NCI-H1092 treated with DMSO at 0.1 percent for 48 hours (cell line): ENCODE results near the gene LALBA.
"Not testable (repeated sequence)": the region's sequence is repeated elsewhere in the genome, so short reads cannot be mapped to it uniquely, and the experiment has no call there.

Experiments
- DNase-seq: peaks from one replicate; lab custom pipeline; 2025; lab: John Stamatoyannopoulos, UW

LALBA gene

DNA sequence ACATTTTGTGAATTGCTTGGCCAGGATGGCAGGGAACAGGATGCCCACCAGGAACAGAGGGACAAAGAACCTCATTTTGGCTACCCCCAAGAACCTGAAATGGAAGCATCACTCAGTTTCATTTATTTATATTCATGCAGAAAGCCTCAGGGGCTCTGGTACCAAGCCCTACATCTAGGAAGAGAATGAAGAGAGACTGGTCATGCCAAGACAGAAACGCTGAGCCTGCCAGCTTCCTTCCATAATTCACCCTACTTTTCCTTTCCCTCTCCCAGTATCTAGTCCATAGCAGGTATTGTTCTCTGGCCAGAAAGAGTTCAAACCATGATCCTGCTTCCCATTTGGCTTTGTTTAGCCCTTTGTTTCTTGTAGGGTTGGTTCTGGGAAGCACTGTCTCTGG is at the start of gene LALBA:
Gene LALBA (minus strand): TSS at position 101 of the 400 bp plus-strand sequence. CDS start 26 bp downstream, at position 75.
- DNase-seq, result no peak

DNA sequence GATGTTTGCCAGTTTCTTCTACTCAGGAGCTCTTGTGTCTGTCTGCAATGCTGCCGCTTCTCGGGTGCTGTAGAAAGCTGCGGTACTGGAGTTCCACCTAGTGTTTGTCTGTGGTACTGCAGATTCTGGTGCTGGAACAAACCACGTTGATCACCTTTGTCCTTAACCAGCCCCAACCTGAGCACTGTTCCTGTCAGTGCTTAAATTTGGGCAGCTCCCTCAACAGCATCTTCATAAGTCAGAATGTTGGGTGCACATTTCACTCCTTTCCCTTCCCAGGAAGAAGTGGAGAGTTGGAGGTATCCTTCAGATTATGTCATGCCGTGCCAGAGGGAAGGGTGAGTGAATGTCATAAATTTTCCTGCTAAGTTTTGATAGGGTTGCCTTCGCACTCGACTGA is 48.7 kb upstream of the LALBA start:
- peak; percentile 59 for DNase-seq

DNA sequence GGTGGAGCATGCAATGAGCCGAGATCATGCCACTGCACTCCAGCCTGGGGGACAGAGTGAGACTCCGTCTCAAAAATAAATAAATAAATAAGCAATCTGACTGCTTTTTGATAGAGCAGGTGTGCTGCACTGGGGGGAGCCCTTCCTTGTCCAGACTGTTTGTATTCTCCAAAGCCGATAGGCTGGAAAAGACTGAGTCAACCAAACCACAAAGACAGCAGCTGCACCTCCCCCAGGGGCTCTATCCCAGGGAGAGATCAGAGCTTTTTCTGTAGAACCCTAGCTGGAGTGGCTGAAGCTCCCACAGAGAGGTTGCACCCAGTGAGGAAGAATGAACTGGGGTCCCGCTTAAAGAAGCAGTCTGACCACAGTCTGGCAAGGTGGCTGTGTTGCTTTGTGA is 45.8 kb upstream of the LALBA start:
- DNase-seq, result no peak

DNA sequence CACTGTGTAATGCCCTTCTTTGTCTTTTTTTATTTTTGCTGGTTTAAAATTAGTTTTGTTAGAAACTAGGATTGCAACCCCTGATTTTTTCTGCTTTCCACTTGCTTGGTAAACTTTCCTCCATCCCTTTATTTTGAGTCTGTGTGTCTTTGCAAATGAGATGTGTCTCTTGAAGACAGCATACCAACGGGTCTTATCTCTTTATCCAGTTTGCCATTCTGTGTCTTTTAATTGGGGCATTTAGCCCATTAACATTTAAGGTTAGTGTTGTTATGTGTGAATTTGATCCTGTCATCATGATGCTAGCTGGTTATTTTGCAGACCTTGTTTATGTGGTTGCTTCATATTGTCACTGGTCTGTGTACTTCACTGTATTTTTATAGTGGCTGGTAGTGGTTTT is 43.5 kb upstream of the LALBA start:
- DNase-seq, result no peak

DNA sequence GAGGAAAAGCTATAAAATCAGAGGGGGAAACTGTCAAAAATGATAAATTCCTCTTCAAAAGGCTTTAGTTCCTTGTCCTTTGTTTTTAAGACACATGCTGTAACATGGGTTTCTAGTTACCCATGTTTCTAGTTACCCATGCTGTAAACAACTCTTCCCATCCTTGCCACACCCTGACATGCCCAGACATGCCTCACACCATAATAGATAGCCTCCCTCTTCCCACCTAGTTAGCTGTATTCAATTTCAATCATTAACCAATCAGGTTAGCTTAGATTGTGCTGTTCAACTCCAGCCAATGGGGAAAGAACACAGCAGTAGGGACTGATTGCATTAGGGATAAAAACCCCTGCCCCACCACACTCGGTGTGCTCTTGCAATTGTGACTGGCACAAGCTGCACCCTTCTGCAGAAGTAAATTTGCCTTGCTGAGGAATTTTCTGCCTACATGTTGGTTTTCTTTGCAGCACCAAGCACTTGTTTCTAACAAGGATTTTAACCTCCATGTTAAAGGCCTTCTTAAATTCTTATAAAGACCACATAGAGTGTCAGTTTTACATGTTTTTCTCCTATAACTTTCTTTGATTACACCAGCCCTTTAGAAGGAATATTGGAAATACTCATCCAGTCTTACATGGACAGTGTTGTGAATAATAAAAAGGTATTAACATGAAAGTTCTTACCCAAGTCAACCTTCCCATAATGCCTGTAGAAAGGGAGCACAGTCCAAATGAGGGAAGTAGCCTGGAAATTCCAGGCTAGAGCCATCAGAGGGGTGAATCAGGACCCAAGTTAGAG is 32.5 kb upstream of the LALBA start:
- no peak for DNase-seq

DNA sequence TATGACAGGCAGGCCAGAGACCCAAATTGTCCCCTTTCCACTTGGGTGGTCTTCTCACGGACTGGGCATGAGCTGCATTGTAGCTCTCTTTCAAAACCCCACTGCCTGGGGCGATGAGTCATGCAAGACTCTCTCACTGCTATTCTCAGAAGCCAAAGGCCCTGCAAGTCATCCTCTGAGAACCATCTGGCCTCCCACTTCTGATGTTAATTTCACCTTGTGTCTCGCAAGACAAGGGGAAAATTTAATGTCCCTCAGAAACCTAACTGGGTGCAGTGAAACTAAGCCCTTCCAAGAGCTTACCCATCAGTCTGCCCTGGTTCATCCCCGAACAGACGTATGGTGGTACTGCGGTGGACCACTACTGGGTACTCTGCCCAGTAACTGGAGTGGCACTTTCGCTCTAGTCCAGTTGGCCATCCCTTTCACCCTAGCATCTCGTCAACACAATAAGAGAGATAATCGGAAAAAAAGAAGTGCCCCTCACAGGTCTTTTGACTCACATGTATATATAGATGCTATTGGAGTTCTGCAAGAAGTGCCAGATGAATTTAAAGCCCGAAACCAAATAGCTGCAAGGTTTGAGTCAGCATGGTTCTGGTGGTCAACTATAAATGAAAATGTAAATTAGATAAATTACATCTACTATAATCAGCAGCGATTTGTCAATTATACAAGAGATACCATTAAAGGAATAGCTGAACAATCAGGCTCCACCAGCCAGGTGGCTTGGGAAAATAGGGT is 31.3 kb upstream of the LALBA start:
- DNase-seq, result no peak

DNA sequence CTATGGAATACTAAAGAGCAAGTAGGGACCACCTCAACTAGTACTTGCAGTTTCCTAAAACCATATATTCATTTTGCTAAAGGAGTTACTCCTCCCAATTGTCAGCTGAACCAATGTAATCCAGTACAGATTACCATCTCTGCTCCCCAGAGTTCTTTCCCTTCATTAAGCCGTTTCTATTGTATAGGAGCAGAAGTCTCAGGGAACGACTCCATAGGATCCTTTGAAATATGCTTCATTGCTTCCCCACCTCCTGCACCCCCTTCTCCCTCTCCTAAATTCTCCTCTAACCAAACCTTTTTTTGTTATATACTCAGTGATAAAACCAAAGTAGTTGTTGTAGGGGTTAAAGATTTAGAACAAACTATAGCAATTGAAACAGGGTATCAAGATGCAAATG is 30.7 kb upstream of the LALBA start:
- no peak for DNase-seq

DNA sequence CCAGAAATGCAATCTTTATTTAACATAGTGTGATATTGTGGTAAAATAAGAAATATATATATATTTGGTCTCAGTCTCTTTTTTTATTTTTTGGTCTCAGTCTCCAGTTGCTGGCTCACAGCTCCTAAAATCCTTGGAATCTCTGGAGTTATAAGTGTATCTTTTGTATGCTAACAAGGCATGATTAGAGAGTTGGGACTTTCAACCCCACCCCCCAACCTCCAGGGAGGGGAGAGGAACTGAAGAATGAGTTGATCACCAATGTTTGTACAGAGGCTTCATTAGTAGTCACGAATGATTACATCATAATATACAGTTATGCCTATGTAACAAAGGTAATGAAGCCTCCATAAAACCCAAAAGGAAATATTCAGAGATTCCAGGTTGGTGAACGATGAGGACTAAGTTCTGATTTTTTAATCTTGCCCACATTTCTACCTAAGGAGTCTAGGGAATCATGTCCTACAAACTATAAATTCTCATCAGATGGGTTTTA is 22.8 kb upstream of the LALBA start:
- no peak for DNase-seq

DNA sequence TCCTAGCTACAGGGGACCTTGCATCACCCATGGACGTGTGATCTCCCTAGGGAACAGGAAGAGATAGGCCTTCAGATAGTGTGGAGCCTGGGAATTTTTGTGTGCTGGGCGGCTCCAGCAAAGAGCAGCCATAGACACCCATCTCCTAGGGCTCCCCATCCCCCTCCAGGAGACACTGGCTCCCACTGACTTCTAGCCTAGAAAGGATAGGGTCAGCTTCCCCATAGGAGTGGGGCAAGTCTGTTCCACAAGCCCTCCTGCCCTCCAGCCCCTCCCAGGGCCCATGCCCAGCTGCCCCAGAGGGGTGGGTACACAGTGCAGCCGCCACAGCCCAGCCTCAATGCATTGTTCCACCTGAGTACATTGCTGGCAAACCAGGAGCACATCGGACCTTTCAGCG is 16.5 kb upstream of the LALBA start:
- DNase-seq, result no peak

DNA sequence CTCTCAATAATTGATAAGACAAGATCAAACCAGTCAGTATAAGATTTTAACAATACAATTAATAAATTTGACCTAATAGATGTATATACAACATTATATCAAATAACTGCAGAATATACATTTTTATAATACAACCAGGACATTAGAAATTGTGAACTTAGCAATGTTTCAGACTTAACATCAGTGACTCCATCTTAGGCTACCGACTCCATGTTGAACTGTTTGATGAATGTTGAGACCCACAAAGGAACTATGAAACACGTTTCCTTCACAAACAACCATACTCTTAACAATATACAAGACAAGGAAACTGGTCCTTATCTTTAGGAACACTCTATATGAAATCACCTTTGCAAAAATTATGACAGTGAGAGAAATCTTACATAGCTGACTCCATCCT is 13.9 kb upstream of the LALBA start:
- no peak for DNase-seq

DNA sequence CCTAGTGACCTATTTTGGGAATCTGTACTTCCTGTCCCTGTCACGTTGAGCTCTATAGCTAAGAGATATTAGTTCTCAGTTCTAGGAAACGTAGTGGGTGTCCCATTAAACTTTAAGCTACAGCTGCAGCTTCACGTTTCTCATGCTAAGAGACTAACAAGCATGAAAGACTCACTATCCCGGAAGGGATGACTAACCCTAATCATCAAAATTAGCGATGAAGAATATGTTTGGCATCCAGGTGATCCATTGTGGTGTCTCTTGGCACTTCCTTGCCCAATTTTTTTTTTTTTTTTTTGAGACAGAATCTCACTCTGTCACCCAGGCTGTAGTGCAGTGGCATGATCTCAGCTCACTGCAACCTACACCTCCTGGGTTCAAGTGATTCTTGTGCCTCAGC is 11.0 kb upstream of the LALBA start:
- no peak for DNase-seq

DNA sequence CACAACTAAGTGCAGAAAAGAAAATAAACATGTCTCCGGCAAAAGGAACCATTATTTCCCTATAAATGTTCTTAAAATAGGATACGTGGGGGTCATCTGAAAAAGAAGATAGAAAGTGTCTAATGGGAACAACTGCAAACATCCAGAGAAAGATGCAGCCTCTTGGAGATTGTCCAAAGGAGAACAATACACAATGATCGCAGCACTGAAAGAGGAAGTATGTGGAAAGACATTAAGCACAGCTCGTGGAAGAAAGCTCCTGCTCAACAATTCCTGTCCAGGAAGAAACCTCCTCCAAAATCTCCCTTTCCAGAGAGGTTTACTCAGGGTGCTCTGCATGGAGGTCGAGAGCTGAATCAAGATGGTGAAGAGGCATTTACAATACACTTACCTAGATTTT is 2.5 kb upstream of the LALBA start:
- no peak for DNase-seq

DNA sequence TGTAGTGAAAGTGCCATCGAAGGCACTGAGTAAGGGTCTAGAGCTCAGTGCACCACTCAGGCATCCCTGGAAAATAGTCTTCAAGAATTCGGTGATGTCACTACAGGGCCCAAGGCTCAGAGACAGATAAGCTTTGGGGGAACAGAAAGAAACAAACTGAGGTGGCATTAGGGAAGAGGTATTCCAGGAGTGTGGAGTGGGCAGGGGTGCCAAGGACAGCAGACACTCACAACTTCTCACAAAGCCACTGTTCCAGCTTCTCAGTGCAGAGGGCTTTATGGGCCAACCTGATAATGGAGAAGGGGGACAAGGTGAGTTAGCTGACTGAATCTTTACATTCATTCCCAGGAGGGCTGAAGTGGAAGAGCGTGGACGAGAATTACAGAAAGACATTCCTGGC is 2.1 kb downstream of the LALBA start:
- DNase-seq, result no peak

DNA sequence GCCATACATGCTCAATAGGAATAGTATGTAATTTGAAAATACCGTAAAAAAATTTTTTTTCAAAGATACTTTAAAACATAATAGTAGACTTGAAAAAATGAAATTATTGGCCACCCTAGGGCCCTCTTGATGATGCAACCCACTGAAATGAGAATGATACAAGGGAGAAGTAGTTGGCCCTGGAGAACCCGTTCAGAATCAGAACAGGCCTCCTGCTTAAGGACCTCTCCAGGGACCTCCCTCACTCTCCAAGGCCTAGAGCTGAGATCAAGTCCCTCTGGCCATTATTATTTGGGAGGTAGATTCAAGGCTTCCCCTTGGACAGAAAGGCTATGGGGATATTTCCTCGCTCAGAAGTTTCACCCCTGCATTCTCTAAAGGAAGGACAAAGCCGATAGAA is 11.9 kb downstream of the LALBA start:
- DNase-seq, result no peak

DNA sequence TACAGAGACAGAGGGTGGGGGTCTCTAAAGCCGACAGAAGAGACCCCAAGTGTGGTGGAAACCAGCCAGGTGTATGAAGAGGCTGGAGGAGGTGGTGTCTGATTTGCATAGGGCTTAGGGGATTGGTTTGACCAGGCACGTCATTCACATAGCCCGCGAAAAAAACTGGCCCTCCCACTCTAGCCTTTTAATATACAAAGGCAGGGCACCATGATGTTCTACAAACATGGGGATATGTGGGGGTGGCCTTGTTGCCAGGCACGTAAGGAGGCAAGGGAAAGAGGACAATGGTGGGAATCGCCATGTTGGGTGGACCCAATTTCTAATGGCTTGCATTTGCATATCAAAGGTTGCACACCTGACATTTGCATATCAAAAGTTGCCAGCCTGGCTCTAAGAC is 13.2 kb downstream of the LALBA start:
- no peak for DNase-seq

DNA sequence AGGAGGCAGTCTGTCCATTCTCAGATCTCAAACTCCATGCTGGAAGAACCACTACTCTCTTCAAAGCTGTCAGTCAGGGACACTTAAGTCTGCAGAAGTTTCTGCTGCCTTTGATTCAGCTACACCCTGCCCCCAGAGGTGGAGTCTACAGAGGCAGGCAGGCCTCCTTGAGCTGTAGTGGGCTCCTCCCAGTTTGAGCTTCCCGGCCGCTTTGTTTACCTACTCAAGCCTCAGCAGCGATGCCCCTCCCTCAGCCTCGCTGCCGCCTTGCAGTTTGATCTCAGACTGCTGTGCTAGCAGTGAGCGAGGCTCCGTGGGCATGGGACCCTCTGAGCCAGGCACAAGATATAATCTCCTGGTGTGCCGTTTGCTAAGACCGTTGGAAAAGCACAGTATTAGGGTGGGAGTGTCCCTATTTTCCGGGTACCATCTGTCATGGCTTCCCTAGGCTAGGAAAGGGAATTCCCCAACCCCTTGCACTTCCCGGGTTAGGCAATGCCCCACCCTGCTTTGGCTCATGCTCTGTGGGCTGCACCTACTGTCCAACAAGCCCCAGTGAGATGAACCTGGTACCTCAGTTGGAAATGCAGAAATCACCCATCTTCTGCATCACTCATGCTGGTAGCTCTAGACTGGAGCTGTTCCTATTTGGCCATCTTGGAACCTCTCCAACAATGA is 16.0 kb downstream of the LALBA start:
- DNase-seq, result not testable (repeated sequence)

DNA sequence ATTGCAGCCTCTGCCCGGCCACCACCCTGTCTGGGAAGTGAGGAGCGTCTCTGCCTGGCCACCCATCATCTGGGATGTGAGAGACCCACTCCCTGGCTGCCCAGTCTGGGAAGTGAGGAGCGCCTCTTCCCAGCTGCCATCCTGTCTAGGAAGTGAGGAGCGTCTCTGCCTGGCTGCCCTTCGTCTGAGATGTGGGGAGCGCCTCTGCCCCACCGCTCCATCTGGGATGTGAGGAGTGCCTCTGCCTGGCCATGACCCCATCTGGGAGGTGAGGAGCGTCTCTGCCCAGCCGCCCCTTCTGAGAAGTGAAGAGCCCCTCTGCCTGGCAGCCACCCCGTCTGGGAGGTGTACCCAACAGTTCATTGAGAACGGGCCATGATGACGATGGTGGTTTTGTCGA is 18.2 kb downstream of the LALBA start:
- not testable (repeated sequence) for DNase-seq

DNA sequence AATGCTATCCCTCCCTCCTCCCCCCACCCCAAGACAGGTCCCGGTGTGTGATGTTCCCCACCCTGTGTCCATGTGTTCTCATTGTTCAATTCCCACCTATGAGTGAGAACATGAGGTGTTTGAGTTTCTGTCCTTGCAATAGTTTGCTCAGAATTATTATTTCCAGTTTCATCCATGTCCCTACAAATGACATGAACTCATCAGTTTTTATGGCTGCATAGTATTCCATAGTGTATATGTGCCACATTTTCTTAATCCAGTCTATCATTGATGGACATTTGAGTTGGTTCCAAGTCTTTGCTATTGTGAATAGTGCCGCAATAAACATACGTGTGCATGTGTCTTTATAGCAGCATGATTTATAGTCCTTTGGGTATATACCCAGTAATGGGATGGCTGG is 22.8 kb downstream of the LALBA start:
- not testable (repeated sequence) for DNase-seq

DNA sequence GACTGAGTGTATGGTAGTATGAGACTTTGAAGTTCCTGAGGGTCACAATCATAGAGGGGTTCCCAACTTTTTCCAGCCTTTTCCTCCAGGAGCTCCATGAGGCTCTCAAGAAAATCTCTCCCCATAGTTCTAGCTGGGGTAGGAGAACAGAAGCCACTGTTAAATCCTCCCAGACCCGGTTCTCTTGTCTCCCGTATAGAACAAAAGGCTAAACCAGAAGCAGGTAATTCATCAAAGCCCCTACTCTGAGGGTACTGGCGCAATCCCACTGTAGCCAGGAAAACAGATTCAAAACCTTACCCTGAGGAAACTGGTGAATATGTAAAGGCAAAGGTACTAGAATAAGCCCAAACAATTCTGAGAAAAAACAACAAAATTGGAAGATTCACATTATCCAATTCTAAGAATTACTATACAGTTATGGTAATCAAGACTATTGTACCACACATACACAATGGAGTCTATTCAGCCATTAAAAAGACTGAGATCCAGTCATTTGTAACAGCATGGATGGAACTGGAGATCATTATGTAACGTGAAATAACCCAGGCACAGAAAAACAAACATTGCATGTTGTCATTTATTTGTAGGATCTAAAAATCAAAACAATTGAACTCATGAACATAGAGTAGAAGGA is 23.9 kb downstream of the LALBA start:
- no peak for DNase-seq

DNA sequence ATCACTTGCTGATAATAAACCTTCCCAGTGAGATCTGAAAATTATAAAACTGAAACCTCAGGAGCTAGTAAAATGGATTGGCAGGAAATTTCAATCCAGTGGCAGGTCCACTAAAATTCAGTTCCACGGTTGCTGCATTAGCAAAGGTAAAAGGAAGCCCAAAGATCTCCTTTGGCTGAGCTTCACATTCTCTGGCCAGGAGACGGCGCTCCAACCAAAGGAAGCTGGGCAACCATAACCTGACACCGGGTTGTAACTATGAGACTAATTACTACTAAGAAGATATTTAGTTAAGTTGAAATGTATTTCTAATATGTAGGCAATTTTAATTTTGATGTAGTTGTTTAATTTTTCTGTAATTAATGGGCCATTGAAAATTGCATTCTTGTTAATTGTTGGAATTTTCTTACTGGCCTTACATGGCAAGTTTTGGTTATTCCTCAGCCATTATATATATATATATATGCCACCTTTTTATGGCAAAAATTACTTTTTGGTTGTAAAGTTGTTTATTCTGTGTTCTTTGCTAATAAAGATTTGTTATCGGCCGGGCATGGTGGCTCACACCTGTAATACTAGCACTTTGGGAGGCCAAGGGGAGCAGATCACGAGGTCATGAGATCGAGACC is 27.4 kb downstream of the LALBA start:
- peak; percentile 58 for DNase-seq

DNA sequence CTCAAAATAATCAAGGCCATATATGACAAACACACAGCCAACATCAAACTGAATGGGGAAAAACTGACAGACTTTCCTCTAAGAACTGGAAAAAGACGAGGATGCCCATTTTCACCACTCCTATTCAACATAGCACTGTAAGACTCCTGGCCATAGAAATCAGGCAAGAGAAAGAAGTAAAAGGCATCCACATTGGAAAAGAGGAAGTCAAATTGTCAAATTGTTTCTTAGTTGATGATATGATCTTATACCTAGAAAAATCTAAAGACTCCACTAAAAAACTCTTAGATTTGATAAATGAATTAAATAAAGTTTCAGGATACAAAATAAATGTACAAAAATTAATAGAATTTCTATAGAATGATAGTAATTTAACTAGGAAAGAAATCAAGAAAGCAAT is 33.2 kb downstream of the LALBA start:
- no peak for DNase-seq

DNA sequence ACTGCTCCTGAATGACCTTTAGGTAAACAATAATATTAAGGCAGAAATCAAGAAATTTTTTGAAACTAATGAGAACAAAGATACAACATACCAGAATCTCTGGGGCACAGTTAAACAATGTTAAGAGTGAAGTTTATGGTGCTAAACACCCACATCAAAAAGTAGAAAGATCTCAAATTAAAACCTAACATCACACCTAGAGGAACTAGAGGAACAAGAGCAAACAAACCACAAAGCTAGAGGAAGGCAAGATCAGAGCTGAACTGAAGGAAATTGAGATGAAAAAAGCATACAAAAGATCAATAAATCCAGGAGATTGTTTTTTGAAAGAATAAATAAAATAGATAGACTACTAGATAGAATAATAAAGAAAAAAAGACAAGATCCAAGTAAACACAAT is 37.2 kb downstream of the LALBA start:
- no peak for DNase-seq
